CD4-positive, CD25-positive, alpha-beta regulatory T cell (primary cell): Measurements from ENCODE around the gene ARHGAP23. TPM values are rescaled to one million over a fixed set of nuclear protein-coding genes. Genes with fewer than 3 reads are reported as not detected.
"Not testable (repeated sequence)": the region's sequence is repeated elsewhere in the genome, so short reads cannot be mapped to it uniquely, and the experiment has no call there.

Experiments used
- ATAC-seq, 2 donors: fragments of 150-1000 bp; cut with Tn5 transposase; one replicate each; pipeline ENCODE4 v1.10.0; 2021; ENCODE audit warnings: low read depth in 2 of 2, moderate number of reproducible peaks in 2 of 2, moderate library complexity in 1 of 2
- DNase-seq, 3 donors: peaks; one replicate each; pipeline versions ENCODE4 v3.0.0 to v3.0.0-alpha.2; 2012 to 2022; ENCODE audit warnings: mixed read lengths in 1 of 3
- H3K27ac ChIP-seq: one replicate; pipeline ENCODE4 v1.7.0; 2013; ENCODE audit warnings: mild to moderate bottlenecking, low read length; ENCODE audit not compliant: insufficient read depth, poor library complexity, severe bottlenecking
- H3K27me3 ChIP-seq: one replicate; pipeline ENCODE4 v1.7.0; 2013; ENCODE audit warnings: low read length; ENCODE audit not compliant: control insufficient read depth, insufficient read depth
- H3K36me3 ChIP-seq: one replicate; pipeline ENCODE4 v1.7.0; 2013; ENCODE audit warnings: mild to moderate bottlenecking, low read length, moderate library complexity; ENCODE audit not compliant: control insufficient read depth, insufficient read depth
- H3K4me1 ChIP-seq: 2 replicates; pipeline ENCODE4 v1.7.0; 2013; ENCODE audit warnings: mild to moderate bottlenecking, low read length; ENCODE audit not compliant: insufficient read depth, control insufficient read depth, poor library complexity, severe bottlenecking
- H3K4me3 ChIP-seq: one replicate; pipeline ENCODE4 v1.7.0; 2013; ENCODE audit warnings: low read depth, mild to moderate bottlenecking, low read length, moderate library complexity
- H3K9me3 ChIP-seq, 2 experiments: 1 replicate in 1 of 2; 2 replicates in 1 of 2; pipeline ENCODE4 v1.7.0; 2013; ENCODE audit warnings: low read length in 2 of 2, mild to moderate bottlenecking in 1 of 2, moderate library complexity in 1 of 2; ENCODE audit not compliant: control insufficient read depth in 2 of 2
- H3K27ac Mint-ChIP-seq, 3 donors: one replicate each; pipeline ENCODE4 v1.8.0; 2020 to 2022; ENCODE audit warnings: mild to moderate bottlenecking in 3 of 3, mixed read lengths in 3 of 3, moderate library complexity in 2 of 3
- H3K27me3 Mint-ChIP-seq: one replicate; pipeline ENCODE4 v1.8.0; 2022; ENCODE audit warnings: mild to moderate bottlenecking, mixed read lengths
- H3K36me3 Mint-ChIP-seq: one replicate; pipeline ENCODE4 v1.8.0; 2020; ENCODE audit warnings: mixed read lengths
- H3K4me1 Mint-ChIP-seq, 4 donors: one replicate each; pipeline ENCODE4 v1.8.0; 2020 to 2022; ENCODE audit warnings: mixed read lengths in 4 of 4, mild to moderate bottlenecking in 1 of 4
- H3K4me3 Mint-ChIP-seq, 4 donors: one replicate each; pipeline ENCODE4 v1.8.0; 2020 to 2022; ENCODE audit warnings: mild to moderate bottlenecking in 4 of 4, mixed read lengths in 4 of 4, moderate library complexity in 3 of 4
- H3K9me3 Mint-ChIP-seq, 7 donors: one replicate each; pipeline ENCODE4 v1.8.0; 2020 to 2022; ENCODE audit warnings: mixed read lengths in 7 of 7, mild to moderate bottlenecking in 3 of 7, moderate library complexity in 2 of 7
- polyA plus RNA-seq, 4 donors: library from polyadenylated mRNA; unstranded; fragments of 300-500 nt; fragmentation: Illumina TruSeq; gene quantifications; one replicate each; pipeline ENCODE4 v1.2.3, GENCODE V29; 2021
- total RNA-seq: library from RNA; stranded (reverse); gene quantifications from one replicate; pipeline ENCODE4 v1.2.3, GENCODE V29; 2022

Gene ARHGAP23
- total and polyA plus RNA-seq, 5 donors from 2014 or later: 0.22 to 2.3 (median 0.30) TPM; not detected in 2

- ATAC-seq: no peak
- Mint-ChIP-seq H3K36me3 (no peaks in the 10 kb centered on the region), H3K4me1 (no peaks in the 10 kb centered on the region), H3K27me3 (no peaks in the 10 kb centered on the region), H3K9me3 (peaks cover 0 to 1% (median 0%) of the 10 kb centered on the region in 7 donors), H3K4me3 (no peak overlapping the region), H3K27ac (no peak overlapping the region)
- DNase-seq: no peak
- Histone ChIP-seq H3K27me3 (no peaks in the 10 kb centered on the region), H3K4me3 (no peak overlapping the region), H3K9me3 (no peaks in the 10 kb centered on the region), H3K36me3 (no peaks in the 10 kb centered on the region), H3K4me1 (no peaks in the 10 kb centered on the region), H3K27ac (no peak overlapping the region)
Measured at GRCh38 chr17:38466346-38467315, 38.4 kb downstream of the ARHGAP23 start.

DNA sequence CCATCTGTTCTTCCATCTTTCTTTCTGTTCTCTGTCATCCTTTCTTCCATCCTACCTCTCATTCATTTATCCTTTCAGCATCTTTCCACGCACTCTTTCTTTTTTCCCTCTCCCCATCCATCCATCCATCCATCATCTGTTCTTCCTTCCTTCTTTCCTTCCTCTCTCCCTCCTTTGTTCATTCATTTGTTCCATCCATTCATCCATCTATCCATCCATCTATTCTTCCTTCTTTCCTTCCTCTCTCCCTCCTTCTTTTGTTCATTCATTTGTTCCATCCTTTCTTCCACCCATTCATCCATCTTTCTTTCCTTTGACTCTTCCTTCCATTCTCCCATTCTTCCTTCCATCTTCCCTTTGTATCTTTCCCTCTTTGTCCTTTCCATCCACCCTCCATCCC, 39.2 kb downstream of the ARHGAP23 start:
- H3K4me3 Mint-ChIP-seq: no peak overlapping the region
- H3K27ac Mint-ChIP-seq: peak overlapping the region in 1 of 3 donors; percentile 28
- no peaks in the 10 kb centered on the region for H3K36me3 Mint-ChIP-seq
- DNase-seq (no peak), ATAC-seq (no peak)
- Histone ChIP-seq H3K27ac (no peak overlapping the region), H3K4me1 (no peaks in the 10 kb centered on the region), H3K27me3 (no peaks in the 10 kb centered on the region), H3K9me3 (no peaks in the 10 kb centered on the region), H3K36me3 (no peaks in the 10 kb centered on the region), H3K4me3 (no peak overlapping the region)
- peaks cover 0 to 1% (median 0%) of the 10 kb centered on the region in 7 donors for H3K9me3 Mint-ChIP-seq
- no peaks in the 10 kb centered on the region for H3K27me3 Mint-ChIP-seq
- no peaks in the 10 kb centered on the region for H3K4me1 Mint-ChIP-seq

DNA sequence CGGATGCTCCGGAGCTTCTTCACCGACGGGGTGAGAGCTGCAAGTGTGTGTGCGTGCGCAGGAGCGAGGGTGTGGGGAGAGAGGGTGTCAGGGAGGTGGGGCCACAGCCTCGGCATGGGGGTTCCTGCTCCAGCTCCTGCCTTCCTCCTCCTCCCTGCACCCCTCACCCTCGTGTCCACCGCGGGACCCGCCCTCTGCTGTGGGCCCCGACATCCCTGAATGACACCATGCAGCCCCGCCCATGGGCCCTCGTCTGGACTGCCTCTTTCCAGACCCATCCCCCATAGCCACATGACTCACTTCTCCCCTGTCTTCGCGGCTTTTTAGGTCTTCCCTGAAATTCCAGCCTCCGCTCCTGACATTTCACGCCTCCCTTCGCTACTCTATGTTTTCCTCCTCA, 41.6 kb downstream of the ARHGAP23 start:
- Mint-ChIP-seq H3K4me3 (no peak overlapping the region), H3K4me1 (no peaks in the 10 kb centered on the region), H3K27me3 (no peaks in the 10 kb centered on the region), H3K9me3 (no peaks in the 10 kb centered on the region), H3K27ac (no peak overlapping the region), H3K36me3 (no peaks in the 10 kb centered on the region)
- H3K9me3 ChIP-seq: no peaks in the 10 kb centered on the region
- H3K4me1 ChIP-seq: no peaks in the 10 kb centered on the region
- H3K36me3 ChIP-seq: no peaks in the 10 kb centered on the region
- no peaks in the 10 kb centered on the region for H3K27me3 ChIP-seq
- DNase-seq (no peak), ATAC-seq (no peak)
- H3K27ac ChIP-seq: no peak overlapping the region
- H3K4me3 ChIP-seq: no peak overlapping the region

DNA sequence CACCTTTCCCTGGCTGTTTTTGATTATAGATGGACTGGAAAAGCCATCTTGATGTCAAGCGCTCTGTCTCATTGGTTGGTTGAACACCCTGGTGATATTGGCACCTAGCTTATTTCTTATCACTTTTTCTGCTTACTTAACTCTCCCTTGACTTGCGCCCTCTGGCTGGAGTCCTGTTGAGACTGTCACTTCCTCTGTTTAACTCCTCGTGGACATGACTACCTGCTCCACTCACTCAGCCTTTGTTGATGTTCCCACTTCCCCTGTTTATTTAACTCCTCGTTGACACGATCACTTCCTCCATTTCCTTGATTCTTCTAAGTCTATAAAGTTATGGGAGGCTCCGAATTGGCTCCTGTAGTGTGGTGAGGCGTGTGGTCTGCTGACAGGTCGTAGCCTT, 43.0 kb downstream of the ARHGAP23 start:
- not testable (repeated sequence) for H3K4me1 Mint-ChIP-seq, H3K27ac Mint-ChIP-seq, H3K27me3 Mint-ChIP-seq, H3K27ac ChIP-seq, H3K36me3 Mint-ChIP-seq, H3K27me3 ChIP-seq, H3K9me3 ChIP-seq, ATAC-seq, DNase-seq, H3K4me3 ChIP-seq, H3K4me1 ChIP-seq, H3K36me3 ChIP-seq, H3K9me3 Mint-ChIP-seq, H3K4me3 Mint-ChIP-seq

DNA sequence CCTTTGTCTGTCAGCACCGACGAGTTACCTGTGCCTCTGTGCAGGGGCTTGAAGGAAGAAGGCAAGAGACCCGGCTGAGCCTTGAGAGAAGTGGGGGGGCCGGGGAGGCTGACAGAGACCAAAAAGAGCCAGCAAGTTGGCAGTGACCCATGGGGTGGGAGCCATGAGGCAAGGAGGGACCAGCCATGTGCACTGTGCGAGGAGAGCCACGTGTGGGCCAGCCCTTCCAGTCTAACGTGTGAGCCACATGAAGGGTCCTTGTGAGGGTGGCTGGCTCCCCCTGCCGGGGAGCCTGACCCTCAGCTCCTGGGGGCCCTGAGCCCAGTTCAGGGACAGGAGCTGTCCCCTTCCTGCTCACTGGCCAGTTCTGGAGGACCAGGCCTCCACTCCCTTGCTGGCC, 46.4 kb downstream of the ARHGAP23 start:
- not testable (repeated sequence) for H3K4me3 ChIP-seq, H3K4me1 ChIP-seq, H3K36me3 Mint-ChIP-seq, DNase-seq, ATAC-seq, H3K27ac Mint-ChIP-seq, H3K27me3 Mint-ChIP-seq, H3K9me3 Mint-ChIP-seq, H3K4me3 Mint-ChIP-seq, H3K36me3 ChIP-seq, H3K4me1 Mint-ChIP-seq, H3K9me3 ChIP-seq, H3K27me3 ChIP-seq, H3K27ac ChIP-seq

GRCh38 chr17:38476549-38476948, 48.3 kb downstream of the ARHGAP23 start:
- Mint-ChIP-seq H3K27ac (no peak overlapping the region), H3K9me3 (no peaks in the 10 kb centered on the region), H3K4me1 (no peaks in the 10 kb centered on the region), H3K4me3 (no peak overlapping the region), H3K27me3 (no peaks in the 10 kb centered on the region), H3K36me3 (no peaks in the 10 kb centered on the region)
- H3K36me3 ChIP-seq: no peaks in the 10 kb centered on the region
- H3K9me3 ChIP-seq: no peaks in the 10 kb centered on the region
- H3K4me3 ChIP-seq: no peak overlapping the region
- ATAC-seq: no peak
- H3K27ac ChIP-seq: no peak overlapping the region
- no peak for DNase-seq
- H3K27me3 ChIP-seq: no peaks in the 10 kb centered on the region
- no peaks in the 10 kb centered on the region for H3K4me1 ChIP-seq

GRCh38 chr17:38477417-38477816, 49.2 kb downstream of the ARHGAP23 start:
- not testable (repeated sequence) for H3K4me1 ChIP-seq, H3K4me1 Mint-ChIP-seq, H3K27ac ChIP-seq, H3K27me3 Mint-ChIP-seq, DNase-seq, H3K4me3 ChIP-seq, H3K27ac Mint-ChIP-seq, ATAC-seq, H3K9me3 ChIP-seq, H3K9me3 Mint-ChIP-seq, H3K27me3 ChIP-seq, H3K36me3 ChIP-seq, H3K4me3 Mint-ChIP-seq, H3K36me3 Mint-ChIP-seq

GRCh38 chr17:38477951-38478350, 49.7 kb downstream of the ARHGAP23 start:
- ATAC-seq, H3K4me3 Mint-ChIP-seq, DNase-seq, H3K27ac Mint-ChIP-seq, H3K27ac ChIP-seq, H3K4me1 Mint-ChIP-seq, H3K9me3 Mint-ChIP-seq, H3K4me3 ChIP-seq, H3K36me3 ChIP-seq, H3K27me3 Mint-ChIP-seq, H3K4me1 ChIP-seq, H3K27me3 ChIP-seq, H3K36me3 Mint-ChIP-seq, H3K9me3 ChIP-seq: not testable (repeated sequence)
